ENCODE results near the gene CATSPERE.

CATSPERE gene, protein sequence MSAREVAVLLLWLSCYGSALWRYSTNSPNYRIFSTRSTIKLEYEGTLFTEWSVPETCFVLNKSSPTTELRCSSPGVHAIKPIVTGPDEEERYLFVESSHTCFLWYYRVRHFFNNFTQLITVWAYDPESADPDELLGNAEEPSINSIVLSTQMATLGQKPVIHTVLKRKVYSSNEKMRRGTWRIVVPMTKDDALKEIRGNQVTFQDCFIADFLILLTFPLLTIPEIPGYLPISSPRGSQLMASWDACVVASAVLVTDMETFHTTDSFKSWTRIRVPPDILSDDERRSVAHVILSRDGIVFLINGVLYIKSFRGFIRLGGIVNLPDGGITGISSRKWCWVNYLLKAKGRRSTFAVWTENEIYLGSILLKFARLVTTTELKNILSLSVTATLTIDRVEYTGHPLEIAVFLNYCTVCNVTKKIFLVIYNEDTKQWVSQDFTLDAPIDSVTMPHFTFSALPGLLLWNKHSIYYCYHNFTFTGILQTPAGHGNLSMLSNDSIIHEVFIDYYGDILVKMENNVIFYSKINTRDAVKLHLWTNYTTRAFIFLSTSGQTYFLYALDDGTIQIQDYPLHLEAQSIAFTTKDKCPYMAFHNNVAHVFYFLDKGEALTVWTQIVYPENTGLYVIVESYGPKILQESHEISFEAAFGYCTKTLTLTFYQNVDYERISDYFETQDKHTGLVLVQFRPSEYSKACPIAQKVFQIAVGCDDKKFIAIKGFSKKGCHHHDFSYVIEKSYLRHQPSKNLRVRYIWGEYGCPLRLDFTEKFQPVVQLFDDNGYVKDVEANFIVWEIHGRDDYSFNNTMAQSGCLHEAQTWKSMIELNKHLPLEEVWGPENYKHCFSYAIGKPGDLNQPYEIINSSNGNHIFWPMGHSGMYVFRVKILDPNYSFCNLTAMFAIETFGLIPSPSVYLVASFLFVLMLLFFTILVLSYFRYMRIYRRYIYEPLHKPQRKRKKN

DNA sequence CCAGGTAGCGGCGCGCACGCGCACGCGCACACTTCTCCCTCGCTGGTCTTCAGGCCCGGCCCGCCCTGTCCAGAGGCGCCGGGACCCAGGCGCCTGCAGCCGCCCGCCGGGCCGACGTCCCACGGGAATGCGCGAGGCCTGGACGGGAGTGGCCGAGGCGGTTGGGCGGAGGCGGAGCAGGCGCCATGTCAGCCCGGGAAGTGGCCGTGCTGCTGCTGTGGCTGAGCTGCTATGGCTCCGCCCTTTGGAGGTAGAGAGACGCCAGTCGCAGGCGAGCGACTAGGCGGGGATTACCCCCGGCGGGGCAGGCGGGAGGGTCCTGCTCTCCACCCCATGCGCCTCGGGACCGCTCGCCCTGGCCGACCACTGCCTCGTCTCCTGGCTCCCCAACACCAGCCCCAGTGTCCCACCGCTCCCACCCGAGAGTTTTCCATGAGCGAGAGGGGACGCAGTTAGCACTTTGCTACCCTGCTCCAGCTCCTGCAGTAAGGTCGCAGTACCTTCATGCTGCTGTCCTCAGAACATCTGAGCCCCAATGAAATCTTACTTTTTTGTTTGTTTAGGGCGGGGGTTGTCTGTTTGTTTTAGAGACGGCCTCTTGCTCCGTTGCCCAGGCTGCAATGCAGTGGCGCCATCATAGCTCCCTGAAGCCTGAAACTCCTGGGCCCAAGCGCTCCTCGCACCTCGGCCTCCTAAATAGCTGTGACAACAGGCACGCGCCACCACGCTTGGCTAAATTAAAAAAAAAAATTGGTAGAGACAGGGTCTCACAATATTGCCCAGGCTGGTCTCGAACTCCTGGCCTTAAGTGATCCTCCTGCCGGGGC, at the start of gene CATSPERE:
Gene CATSPERE (plus strand): TSS at position 29 of the 827 bp plus-strand sequence. CDS start 157 bp downstream, at position 186.
- peak; percentile 99 for ATAC-seq

DNA sequence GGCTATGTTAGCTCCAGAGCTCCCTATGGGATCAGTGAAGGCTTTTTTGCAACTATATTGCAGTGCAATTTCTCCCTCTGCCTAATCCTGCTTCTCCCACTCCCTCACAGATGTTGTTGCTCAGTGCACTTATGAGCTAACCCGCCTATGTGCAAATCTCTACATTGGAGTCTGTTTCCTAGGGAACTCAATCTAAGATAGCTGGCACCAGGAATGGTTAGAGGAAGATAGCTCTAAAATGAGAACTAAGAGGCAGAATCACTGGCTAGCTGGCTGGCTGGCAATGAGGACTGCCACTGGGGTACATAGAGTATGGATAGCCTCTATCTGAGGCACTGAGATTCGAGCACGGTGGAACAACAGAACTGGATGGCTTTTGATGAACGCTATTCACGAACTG, 48.9 kb upstream of the CATSPERE start:
- ATAC-seq: no peak
- TF ChIP-seq ZFP30 (CRISPR knock-in tag; IDR thresholded peaks at IDR 0.05): no peak
- no peak for TF ChIP-seq RARB (CRISPR knock-in tag; IDR thresholded peaks at IDR 0.05)
- TF ChIP-seq ZC3H10 (CRISPR knock-in tag; IDR thresholded peaks at IDR 0.05): no peak
- no peak for TF ChIP-seq OSR1 (CRISPR knock-in tag; IDR thresholded peaks at IDR 0.05)
- TF ChIP-seq, protein P1, sequence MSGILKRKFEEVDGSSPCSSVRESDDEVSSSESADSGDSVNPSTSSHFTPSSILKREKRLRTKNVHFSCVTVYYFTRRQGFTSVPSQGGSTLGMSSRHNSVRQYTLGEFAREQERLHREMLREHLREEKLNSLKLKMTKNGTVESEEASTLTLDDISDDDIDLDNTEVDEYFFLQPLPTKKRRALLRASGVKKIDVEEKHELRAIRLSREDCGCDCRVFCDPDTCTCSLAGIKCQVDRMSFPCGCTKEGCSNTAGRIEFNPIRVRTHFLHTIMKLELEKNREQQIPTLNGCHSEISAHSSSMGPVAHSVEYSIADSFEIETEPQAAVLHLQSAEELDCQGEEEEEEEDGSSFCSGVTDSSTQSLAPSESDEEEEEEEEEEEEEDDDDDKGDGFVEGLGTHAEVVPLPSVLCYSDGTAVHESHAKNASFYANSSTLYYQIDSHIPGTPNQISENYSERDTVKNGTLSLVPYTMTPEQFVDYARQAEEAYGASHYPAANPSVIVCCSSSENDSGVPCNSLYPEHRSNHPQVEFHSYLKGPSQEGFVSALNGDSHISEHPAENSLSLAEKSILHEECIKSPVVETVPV (CRISPR knock-in tag; IDR thresholded peaks at IDR 0.05): no peak
- TF ChIP-seq CSDC2 (CRISPR knock-in tag; IDR thresholded peaks at IDR 0.05): no peak
- TF ChIP-seq PPARA (CRISPR knock-in tag; IDR thresholded peaks at IDR 0.05; ENCODE audit: borderline replicate concordance): no peak
- no peak for TF ChIP-seq SNAI2 (CRISPR knock-in tag; IDR thresholded peaks at IDR 0.05)
- TF ChIP-seq, protein P2, sequence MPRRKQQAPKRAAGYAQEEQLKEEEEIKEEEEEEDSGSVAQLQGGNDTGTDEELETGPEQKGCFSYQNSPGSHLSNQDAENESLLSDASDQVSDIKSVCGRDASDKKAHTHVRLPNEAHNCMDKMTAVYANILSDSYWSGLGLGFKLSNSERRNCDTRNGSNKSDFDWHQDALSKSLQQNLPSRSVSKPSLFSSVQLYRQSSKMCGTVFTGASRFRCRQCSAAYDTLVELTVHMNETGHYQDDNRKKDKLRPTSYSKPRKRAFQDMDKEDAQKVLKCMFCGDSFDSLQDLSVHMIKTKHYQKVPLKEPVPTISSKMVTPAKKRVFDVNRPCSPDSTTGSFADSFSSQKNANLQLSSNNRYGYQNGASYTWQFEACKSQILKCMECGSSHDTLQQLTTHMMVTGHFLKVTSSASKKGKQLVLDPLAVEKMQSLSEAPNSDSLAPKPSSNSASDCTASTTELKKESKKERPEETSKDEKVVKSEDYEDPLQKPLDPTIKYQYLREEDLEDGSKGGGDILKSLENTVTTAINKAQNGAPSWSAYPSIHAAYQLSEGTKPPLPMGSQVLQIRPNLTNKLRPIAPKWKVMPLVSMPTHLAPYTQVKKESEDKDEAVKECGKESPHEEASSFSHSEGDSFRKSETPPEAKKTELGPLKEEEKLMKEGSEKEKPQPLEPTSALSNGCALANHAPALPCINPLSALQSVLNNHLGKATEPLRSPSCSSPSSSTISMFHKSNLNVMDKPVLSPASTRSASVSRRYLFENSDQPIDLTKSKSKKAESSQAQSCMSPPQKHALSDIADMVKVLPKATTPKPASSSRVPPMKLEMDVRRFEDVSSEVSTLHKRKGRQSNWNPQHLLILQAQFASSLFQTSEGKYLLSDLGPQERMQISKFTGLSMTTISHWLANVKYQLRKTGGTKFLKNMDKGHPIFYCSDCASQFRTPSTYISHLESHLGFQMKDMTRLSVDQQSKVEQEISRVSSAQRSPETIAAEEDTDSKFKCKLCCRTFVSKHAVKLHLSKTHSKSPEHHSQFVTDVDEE (CRISPR knock-in tag; IDR thresholded peaks at IDR 0.05): no peak
- TF ChIP-seq, protein P3, sequence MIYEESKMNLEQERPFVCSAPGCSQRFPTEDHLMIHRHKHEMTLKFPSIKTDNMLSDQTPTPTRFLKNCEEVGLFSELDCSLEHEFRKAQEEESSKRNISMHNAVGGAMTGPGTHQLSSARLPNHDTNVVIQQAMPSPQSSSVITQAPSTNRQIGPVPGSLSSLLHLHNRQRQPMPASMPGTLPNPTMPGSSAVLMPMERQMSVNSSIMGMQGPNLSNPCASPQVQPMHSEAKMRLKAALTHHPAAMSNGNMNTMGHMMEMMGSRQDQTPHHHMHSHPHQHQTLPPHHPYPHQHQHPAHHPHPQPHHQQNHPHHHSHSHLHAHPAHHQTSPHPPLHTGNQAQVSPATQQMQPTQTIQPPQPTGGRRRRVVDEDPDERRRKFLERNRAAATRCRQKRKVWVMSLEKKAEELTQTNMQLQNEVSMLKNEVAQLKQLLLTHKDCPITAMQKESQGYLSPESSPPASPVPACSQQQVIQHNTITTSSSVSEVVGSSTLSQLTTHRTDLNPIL (CRISPR knock-in tag; IDR thresholded peaks at IDR 0.05; ENCODE audit: low read depth): no peak
- no peak for TF ChIP-seq ISL1 (CRISPR knock-in tag; IDR thresholded peaks at IDR 0.05)
- no peak for TF ChIP-seq ZNF565 (CRISPR knock-in tag; conservative IDR thresholded peaks at IDR 0.05; ENCODE audit: low read depth)

More for the DNA sequence above, at the start of gene CATSPERE:
- TF ChIP-seq RARB (CRISPR knock-in tag; IDR thresholded peaks at IDR 0.05) (no peak), ZNF70 (CRISPR knock-in tag; IDR thresholded peaks at IDR 0.05) (no peak), TOX (CRISPR knock-in tag; IDR thresholded peaks at IDR 0.05; ENCODE audit: borderline replicate concordance) (no peak), ISL1 (CRISPR knock-in tag; IDR thresholded peaks at IDR 0.05) (no peak), ZNF8 (CRISPR knock-in tag; IDR thresholded peaks at IDR 0.05) (no peak), SNAI2 (CRISPR knock-in tag; IDR thresholded peaks at IDR 0.05) (no peak)
- TF ChIP-seq, protein P2 (CRISPR knock-in tag; IDR thresholded peaks at IDR 0.05): peak; percentile 55; the same call in 1 of the 2 replicates
- TF ChIP-seq, protein P3 (CRISPR knock-in tag; IDR thresholded peaks at IDR 0.05; ENCODE audit: low read depth): no peak

Data from SK-N-SH treated with all-trans-retinoic acid at 6 μM for 48 hours (cell line).